Left ventricle myocardium inferior (tissue), 1 donor: ENCODE measurements around the gene CXCR2. TPM values are rescaled to one million over a fixed set of nuclear protein-coding genes. Genes with fewer than 3 reads are reported as not detected.

Source experiments
- DNase-seq: peaks from one replicate; pipeline ENCODE4 v3.0.0-alpha.2; 2020
- H3K27ac ChIP-seq: fragments of 200-600 bp; replicated peaks from 2 replicates; pipeline ENCODE4 v1.8.0; 2021
- H3K27me3 ChIP-seq: fragments of 200-600 bp; 2 replicates; pipeline ENCODE4 v1.8.0; 2021; ENCODE audit warnings: low read depth
- H3K36me3 ChIP-seq: fragments of 200-600 bp; 2 replicates; pipeline ENCODE4 v1.8.0; 2021
- H3K4me1 ChIP-seq: fragments of 200-600 bp; 2 replicates; pipeline ENCODE4 v1.8.0; 2021
- H3K4me3 ChIP-seq: fragments of 200-600 bp; 2 replicates; pipeline ENCODE4 v1.8.0; 2021; ENCODE audit warnings: mild to moderate bottlenecking, moderate library complexity
- H3K9me3 ChIP-seq: fragments of 200-600 bp; replicated peaks from 2 replicates; pipeline ENCODE4 v1.8.0; 2021
- intact Hi-C: fragments of 100-400 bp; cut with micrococcal nuclease; formaldehyde crosslinking; loops from one replicate; pipeline ENCODE4 v1.11.0; 2022
- total RNA-seq: library from RNA; stranded (reverse); fragmentation: NEBNext Ultra II Directional; extraction: Animal tissue kit (Norgen Biotek cat#: 25700); gene quantifications from one replicate; pipeline ENCODE4 v1.2.1, GENCODE V29; 2021
- TF ChIP-seq, protein P1 (sequence below): fragments of 200-600 bp; IDR thresholded peaks from 2 replicates; pipeline ENCODE4 v1.8.0; 2021; ENCODE audit warnings: antibody characterized with exemption, mild to moderate bottlenecking, borderline replicate concordance
- donor health status: DM: no; HTN: yes; CAD: no; lungs with severe emphysema.

The CXCR2 gene
- total RNA-seq, 1 donor from 2014 or later: 0.96 TPM

DNA sequence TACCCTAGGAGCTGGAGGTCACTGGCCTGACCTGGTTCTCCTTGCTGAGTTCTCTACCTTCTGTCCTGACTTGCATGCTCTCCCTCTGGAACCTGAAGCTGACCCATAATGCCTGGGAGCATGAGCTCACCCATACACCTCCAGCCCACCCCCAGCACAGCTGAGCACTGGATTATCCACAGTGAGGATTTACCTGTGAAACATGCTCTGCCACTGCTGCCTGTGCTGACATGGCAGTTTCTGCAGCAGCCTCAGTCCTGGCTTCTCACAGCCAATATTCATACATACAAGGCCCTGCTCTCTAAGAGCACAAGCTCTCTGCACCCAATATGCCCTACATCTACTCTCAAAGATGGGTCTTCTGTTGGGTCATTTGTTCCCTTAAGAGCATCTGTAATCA is 5.0 kb downstream of the CXCR2 start:
- peaks cover 54% of the 10 kb centered on the region for H3K27me3 ChIP-seq
- TF ChIP-seq, protein P1, sequence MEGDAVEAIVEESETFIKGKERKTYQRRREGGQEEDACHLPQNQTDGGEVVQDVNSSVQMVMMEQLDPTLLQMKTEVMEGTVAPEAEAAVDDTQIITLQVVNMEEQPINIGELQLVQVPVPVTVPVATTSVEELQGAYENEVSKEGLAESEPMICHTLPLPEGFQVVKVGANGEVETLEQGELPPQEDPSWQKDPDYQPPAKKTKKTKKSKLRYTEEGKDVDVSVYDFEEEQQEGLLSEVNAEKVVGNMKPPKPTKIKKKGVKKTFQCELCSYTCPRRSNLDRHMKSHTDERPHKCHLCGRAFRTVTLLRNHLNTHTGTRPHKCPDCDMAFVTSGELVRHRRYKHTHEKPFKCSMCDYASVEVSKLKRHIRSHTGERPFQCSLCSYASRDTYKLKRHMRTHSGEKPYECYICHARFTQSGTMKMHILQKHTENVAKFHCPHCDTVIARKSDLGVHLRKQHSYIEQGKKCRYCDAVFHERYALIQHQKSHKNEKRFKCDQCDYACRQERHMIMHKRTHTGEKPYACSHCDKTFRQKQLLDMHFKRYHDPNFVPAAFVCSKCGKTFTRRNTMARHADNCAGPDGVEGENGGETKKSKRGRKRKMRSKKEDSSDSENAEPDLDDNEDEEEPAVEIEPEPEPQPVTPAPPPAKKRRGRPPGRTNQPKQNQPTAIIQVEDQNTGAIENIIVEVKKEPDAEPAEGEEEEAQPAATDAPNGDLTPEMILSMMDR: no peak
- H3K36me3 ChIP-seq: no peaks in the 10 kb centered on the region
- H3K4me1 ChIP-seq: no peaks in the 10 kb centered on the region
- no peak for DNase-seq
- no peak overlapping the region for H3K4me3 ChIP-seq
- intact Hi-C loops: no loop called here
- no peak overlapping the region for H3K27ac ChIP-seq
- H3K9me3 ChIP-seq: no peaks in the 10 kb centered on the region

- Histone ChIP-seq H3K27me3 (peaks cover 68% of the 10 kb centered on the region), H3K4me1 (no peaks in the 10 kb centered on the region), H3K4me3 (no peak overlapping the region), H3K9me3 (no peaks in the 10 kb centered on the region), H3K36me3 (no peaks in the 10 kb centered on the region), H3K27ac (no peak overlapping the region)
- intact Hi-C loops: no loop called here
- no peak for DNase-seq
- TF ChIP-seq, protein P1: no peak
Observed at GRCh38 chr2:218137514-218137913, 11.7 kb downstream of the CXCR2 start.

DNA sequence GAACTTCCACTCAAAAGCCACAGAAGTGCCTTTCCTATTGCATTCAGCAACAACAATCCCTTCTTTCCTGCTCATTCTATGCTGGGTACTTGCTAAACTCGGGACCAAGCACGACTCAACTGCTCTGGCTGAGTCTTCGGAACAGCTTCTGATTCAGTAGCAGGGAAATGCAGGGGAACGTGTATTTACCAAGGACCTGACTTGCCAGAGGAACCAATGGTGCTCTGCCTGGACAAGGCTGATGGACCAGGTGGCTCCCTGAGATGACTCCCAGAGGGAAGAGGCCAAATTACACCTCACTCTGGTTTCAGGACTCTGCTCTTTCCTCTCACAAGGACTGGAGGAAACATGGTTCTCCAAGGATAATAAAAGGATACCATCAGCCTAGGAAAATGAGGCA is 12.2 kb downstream of the CXCR2 start:
- Histone ChIP-seq H3K36me3 (no peaks in the 10 kb centered on the region), H3K9me3 (no peaks in the 10 kb centered on the region), H3K4me1 (no peaks in the 10 kb centered on the region), H3K27ac (no peak overlapping the region), H3K4me3 (no peak overlapping the region), H3K27me3 (peaks cover 73% of the 10 kb centered on the region)
- DNase-seq: no peak
- TF ChIP-seq, protein P1: no peak
- intact Hi-C loops: no loop called here

GRCh38 chr2:218145124-218145523 is 19.3 kb downstream of the CXCR2 start:
- peaks cover 44% of the 10 kb centered on the region for H3K27me3 ChIP-seq
- TF ChIP-seq, protein P1: no peak
- intact Hi-C loops: no loop called here
- no peak overlapping the region for H3K4me3 ChIP-seq
- no peaks in the 10 kb centered on the region for H3K9me3 ChIP-seq
- no peaks in the 10 kb centered on the region for H3K4me1 ChIP-seq
- H3K36me3 ChIP-seq: no peaks in the 10 kb centered on the region
- no peak overlapping the region for H3K27ac ChIP-seq
- DNase-seq: peak; percentile 21

DNA sequence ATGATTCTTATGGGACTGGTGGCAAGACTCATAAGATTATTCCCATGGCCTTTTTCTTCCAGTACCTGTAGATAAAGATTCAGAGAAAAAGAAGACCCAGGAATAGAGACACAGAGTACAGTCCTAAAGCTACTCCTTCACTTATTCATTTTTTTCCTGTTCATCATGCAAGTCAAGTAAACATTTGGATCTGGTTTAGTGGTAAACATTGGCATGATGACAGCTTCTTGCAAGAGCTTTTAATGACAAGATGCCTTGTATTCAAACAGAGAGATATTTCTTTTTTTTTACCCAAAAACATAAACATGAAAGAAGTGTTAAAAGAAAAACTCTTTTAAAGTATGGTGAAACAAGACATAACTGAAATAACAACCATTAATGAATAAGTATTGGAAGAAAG is 20.2 kb downstream of the CXCR2 start:
- Histone ChIP-seq H3K4me3 (no peak overlapping the region), H3K4me1 (no peaks in the 10 kb centered on the region), H3K27me3 (peaks cover 47% of the 10 kb centered on the region), H3K27ac (no peak overlapping the region), H3K9me3 (no peaks in the 10 kb centered on the region), H3K36me3 (no peaks in the 10 kb centered on the region)
- TF ChIP-seq, protein P1: no peak
- intact Hi-C loops: no loop called here
- no peak for DNase-seq

DNA sequence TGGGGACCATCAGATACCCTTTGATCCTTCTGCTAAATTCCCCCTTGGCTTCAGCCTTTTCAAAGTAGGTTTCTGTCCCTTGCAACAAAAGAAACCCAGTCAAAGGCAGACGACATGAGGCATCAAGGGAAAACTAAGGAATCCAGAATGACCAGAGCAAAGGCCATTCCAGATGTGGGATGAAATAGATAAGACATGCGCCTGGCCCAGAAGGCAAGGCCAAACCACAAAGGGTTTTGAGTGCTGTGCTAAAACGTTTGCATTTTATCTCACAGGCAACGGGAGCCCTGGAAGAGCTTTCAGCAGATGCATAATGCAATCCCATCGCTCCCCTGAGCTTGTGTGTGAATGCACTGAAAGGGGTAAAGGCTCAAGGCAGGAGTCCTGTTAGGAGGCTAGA is 23.3 kb downstream of the CXCR2 start:
- no peak overlapping the region for H3K27ac ChIP-seq

More for the DNA sequence above, 23.3 kb downstream of the CXCR2 start:
- Histone ChIP-seq H3K27me3 (peaks cover 38% of the 10 kb centered on the region), H3K4me1 (no peaks in the 10 kb centered on the region), H3K4me3 (no peak overlapping the region), H3K36me3 (no peaks in the 10 kb centered on the region), H3K9me3 (no peaks in the 10 kb centered on the region)
- TF ChIP-seq, protein P1: no peak
- intact Hi-C loops: no loop called here
- no peak for DNase-seq
